Neural cell (in vitro differentiated cells): ENCODE data around the gene BTBD17. TPM values are rescaled to one million over a fixed set of nuclear protein-coding genes. Genes with fewer than 3 reads are reported as not detected.

ENCODE experiments used
- H2AFZ ChIP-seq: fragments of 200-600, 300-800 bp; sonication (generic), shearing (Covaris generic); 2 replicates; pipeline ENCODE4 v1.6.0; 2014; ENCODE audit warnings: low read depth, mild to moderate bottlenecking, antibody characterized with exemption, low read length, moderate library complexity
- H3F3A ChIP-seq: fragments of 200-600 bp; shearing (Covaris generic); 2 replicates; pipeline ENCODE4 v1.6.1; 2016; ENCODE audit warnings: mild to moderate bottlenecking, moderate library complexity, mixed read lengths, antibody characterized with exemption, low read length; ENCODE audit not compliant: insufficient read depth, poor library complexity, severe bottlenecking
- H3K27ac ChIP-seq: fragments of 200-600, 300-800 bp; sonication (generic), shearing (Covaris generic); 2 replicates; pipeline ENCODE4 v1.5.1; 2014; ENCODE audit warnings: mild to moderate bottlenecking, low read length, moderate library complexity
- H3K27me3 ChIP-seq: fragments of 300-800, 200-600 bp; sonication (generic), shearing (Covaris generic); 2 replicates; pipeline ENCODE4 v1.6.0; 2014; ENCODE audit warnings: mild to moderate bottlenecking, low read depth, low read length, moderate library complexity; ENCODE audit not compliant: insufficient read depth
- H3K36me3 ChIP-seq: fragments of 300-800, 200-600 bp; sonication (generic), shearing (Covaris generic); 2 replicates; pipeline ENCODE4 v1.5.1; 2014; ENCODE audit warnings: mild to moderate bottlenecking, antibody characterized with exemption, low read length, moderate library complexity; ENCODE audit not compliant: insufficient read depth
- H3K4me2 ChIP-seq: fragments of 300-800, 200-600 bp; sonication (generic), shearing (Covaris generic); 2 replicates; pipeline ENCODE4 v1.6.0; 2014; ENCODE audit warnings: mild to moderate bottlenecking, low read length
- H3K4me3 ChIP-seq: fragments of 300-800, 200-600 bp; sonication (generic), shearing (Covaris generic); 2 replicates; pipeline ENCODE4 v1.5.1; 2014; ENCODE audit warnings: mild to moderate bottlenecking, low read length, moderate library complexity
- H3K79me2 ChIP-seq: fragments of 200-600 bp; shearing (Covaris generic); replicated peaks from 2 replicates; pipeline ENCODE4 v1.6.0; 2014; ENCODE audit warnings: mild to moderate bottlenecking, low read length, moderate library complexity; ENCODE audit not compliant: insufficient read depth
- H3K9ac ChIP-seq: fragments of 300-800, 200-600 bp; sonication (generic), shearing (Covaris generic); 2 replicates; pipeline ENCODE4 v1.6.1; 2016; ENCODE audit warnings: mild to moderate bottlenecking, low read length, mixed read lengths
- H3K9me2 ChIP-seq: fragments of 200-600 bp; shearing (Covaris generic); 2 replicates; pipeline ENCODE4 v1.6.1; 2016; ENCODE audit warnings: mild to moderate bottlenecking, low read length, mixed read lengths; ENCODE audit not compliant: insufficient read depth
- H3K9me3 ChIP-seq: fragments of 200-600, 300-800 bp; sonication (generic), shearing (Covaris generic); 2 replicates; pipeline ENCODE4 v1.6.1; 2016; ENCODE audit warnings: mild to moderate bottlenecking, mixed run types, low read length, moderate library complexity, mixed read lengths
- H4K20me1 ChIP-seq: fragments of 200-600 bp; shearing (Covaris generic); 2 replicates; pipeline ENCODE4 v1.6.1; 2016; ENCODE audit warnings: mild to moderate bottlenecking, mixed run types; ENCODE audit not compliant: insufficient read depth
- CTCF ChIP-seq: fragments of 450-650 bp; IDR thresholded peaks from 2 replicates; pipeline ENCODE4 v1.5.1; 2014; ENCODE audit warnings: antibody characterized with exemption, mild to moderate bottlenecking, moderate library complexity; ENCODE audit not compliant: poor library complexity, severe bottlenecking
- EP300 ChIP-seq: fragments of 450-650 bp; conservative IDR thresholded peaks from 2 replicates; pipeline ENCODE4 v1.6.1; 2014; ENCODE audit warnings: antibody characterized with exemption, mild to moderate bottlenecking, moderate library complexity; ENCODE audit not compliant: poor library complexity, severe bottlenecking
- EZH2 ChIP-seq: fragments of 200-600, 300-800 bp; shearing (Covaris generic), sonication (generic); IDR thresholded peaks from 2 replicates; pipeline ENCODE4 v1.6.1; 2014; ENCODE audit warnings: antibody characterized with exemption, low read length, borderline replicate concordance, mild to moderate bottlenecking; ENCODE audit not compliant: insufficient read depth, poor library complexity, severe bottlenecking
- MXI1 ChIP-seq: fragments of 450-650 bp; conservative IDR thresholded peaks from 2 replicates; pipeline ENCODE4 v1.6.1; 2014; ENCODE audit warnings: antibody characterized with exemption, mild to moderate bottlenecking; ENCODE audit not compliant: poor library complexity, severe bottlenecking
- POLR2AphosphoS5 ChIP-seq: IDR thresholded peaks from 2 replicates; pipeline ENCODE4 v1.6.1; 2012
- RAD21 ChIP-seq: fragments of 450-650 bp; conservative IDR thresholded peaks from 2 replicates; pipeline ENCODE4 v1.6.1; 2014; ENCODE audit warnings: antibody characterized with exemption, mild to moderate bottlenecking, moderate library complexity
- SMC3 ChIP-seq: fragments of 450-650 bp; conservative IDR thresholded peaks from 2 replicates; pipeline ENCODE4 v1.6.1; 2014; ENCODE audit warnings: antibody characterized with exemption, mild to moderate bottlenecking, moderate library complexity; ENCODE audit not compliant: poor library complexity
- TAF1 ChIP-seq: IDR thresholded peaks from 2 replicates; pipeline ENCODE4 v1.6.1; 2012; ENCODE audit warnings: low read depth
- polyA plus RNA-seq: library from polyadenylated mRNA; depleted of rRNA; stranded (reverse); fragments of >200 nt; gene quantifications from 2 replicates; pipeline ENCODE4 v1.2.3, GENCODE V29; 2014
- TF ChIP-seq, protein P1 (sequence below): IDR thresholded peaks from 2 replicates; pipeline ENCODE4 v1.6.1; 2012; ENCODE audit warnings: borderline replicate concordance

The BTBD17 gene
- polyA plus RNA-seq, 1 donor from 2014 or later, result 5.3 TPM

DNA sequence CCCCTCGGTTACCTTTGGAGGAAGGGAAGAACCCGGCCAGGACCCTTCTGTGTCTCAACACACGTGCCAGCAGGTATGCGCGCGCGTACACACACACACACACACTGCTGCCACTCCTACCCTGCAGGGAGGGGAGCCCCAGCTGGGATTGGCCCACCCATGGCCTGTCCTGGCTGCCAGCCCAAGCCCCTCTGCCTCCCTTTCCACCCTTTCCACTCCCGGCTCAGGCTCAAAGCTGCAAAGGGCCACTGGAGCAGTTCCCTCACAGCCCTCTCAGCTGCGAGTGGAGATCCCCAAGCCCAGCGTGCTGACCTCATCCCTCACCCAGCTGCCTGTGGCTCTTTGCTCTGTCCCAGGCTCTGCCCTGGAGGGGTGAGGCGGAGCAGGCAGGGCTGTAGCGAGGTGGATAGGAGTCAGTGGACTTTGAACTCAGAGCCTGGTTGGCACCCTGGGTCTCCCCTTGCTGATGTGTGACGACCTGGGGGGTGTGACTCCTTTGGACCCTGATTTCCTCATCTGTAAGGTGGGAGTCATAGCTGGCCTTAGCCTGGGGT, 21.1 kb downstream of the BTBD17 start:
- no peak overlapping the region for H3K4me3 ChIP-seq

DNA sequence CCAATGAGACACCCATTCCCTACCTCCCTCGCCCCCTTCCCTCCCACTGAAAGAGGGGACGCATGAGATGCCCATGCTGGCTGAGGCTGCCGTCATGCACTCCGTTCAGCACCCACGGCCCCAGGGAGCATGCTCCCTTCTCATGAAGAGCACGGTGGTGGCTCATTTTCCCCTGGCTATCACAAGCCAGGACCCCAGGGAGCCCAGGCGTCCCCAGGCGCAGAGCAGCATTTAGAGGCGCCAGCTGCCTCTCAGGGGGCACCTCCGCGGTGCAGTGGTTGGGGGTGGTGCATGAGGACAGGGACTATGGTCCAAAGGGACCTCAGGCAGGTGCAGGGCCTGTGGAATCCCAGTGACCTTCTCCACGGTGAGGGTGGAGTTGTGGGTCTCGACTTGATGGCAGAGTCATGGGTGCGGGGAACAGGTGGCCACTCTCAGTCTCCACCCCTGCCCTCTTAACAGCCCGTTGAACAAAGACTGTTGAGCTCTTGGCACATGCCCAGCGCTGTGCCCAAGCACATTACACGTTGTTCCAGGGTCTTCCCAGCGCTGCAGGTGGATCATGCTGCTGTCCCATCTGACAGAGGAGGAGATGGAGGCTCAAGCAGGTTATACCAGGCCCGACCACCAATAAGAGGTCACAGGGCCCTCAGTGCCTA, 22.0 kb downstream of the BTBD17 start:
- H3K9me2 ChIP-seq, result no peaks in the 10 kb centered on the region
- H3K4me2 ChIP-seq, result no peak overlapping the region
- H3K9me3 ChIP-seq, result no peaks in the 10 kb centered on the region
- no peaks in the 10 kb centered on the region for H3K27me3 ChIP-seq
- no peak overlapping the region for H3K9ac ChIP-seq
- H3F3A ChIP-seq, result no peaks in the 10 kb centered on the region
- H3K27ac ChIP-seq, result no peak overlapping the region
- no peaks in the 10 kb centered on the region for H3K79me2 ChIP-seq
- no peak overlapping the region for H3K4me3 ChIP-seq
- no peak overlapping the region for H2AFZ ChIP-seq
- no peaks in the 10 kb centered on the region for H3K36me3 ChIP-seq
- no peaks in the 10 kb centered on the region for H4K20me1 ChIP-seq
- TF ChIP-seq, protein P1, sequence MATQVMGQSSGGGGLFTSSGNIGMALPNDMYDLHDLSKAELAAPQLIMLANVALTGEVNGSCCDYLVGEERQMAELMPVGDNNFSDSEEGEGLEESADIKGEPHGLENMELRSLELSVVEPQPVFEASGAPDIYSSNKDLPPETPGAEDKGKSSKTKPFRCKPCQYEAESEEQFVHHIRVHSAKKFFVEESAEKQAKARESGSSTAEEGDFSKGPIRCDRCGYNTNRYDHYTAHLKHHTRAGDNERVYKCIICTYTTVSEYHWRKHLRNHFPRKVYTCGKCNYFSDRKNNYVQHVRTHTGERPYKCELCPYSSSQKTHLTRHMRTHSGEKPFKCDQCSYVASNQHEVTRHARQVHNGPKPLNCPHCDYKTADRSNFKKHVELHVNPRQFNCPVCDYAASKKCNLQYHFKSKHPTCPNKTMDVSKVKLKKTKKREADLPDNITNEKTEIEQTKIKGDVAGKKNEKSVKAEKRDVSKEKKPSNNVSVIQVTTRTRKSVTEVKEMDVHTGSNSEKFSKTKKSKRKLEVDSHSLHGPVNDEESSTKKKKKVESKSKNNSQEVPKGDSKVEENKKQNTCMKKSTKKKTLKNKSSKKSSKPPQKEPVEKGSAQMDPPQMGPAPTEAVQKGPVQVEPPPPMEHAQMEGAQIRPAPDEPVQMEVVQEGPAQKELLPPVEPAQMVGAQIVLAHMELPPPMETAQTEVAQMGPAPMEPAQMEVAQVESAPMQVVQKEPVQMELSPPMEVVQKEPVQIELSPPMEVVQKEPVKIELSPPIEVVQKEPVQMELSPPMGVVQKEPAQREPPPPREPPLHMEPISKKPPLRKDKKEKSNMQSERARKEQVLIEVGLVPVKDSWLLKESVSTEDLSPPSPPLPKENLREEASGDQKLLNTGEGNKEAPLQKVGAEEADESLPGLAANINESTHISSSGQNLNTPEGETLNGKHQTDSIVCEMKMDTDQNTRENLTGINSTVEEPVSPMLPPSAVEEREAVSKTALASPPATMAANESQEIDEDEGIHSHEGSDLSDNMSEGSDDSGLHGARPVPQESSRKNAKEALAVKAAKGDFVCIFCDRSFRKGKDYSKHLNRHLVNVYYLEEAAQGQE, result no peak
- TF ChIP-seq SMC3 (no peak), EZH2 (no peak), CTCF (no peak), POLR2AphosphoS5 (no peak), EP300 (no peak), TAF1 (no peak)

More for the DNA sequence above, 21.1 kb downstream of the BTBD17 start:
- H3K27me3 ChIP-seq, result no peaks in the 10 kb centered on the region
- TF ChIP-seq RAD21, result no peak
- TF ChIP-seq SMC3, result no peak
- TF ChIP-seq CTCF, result no peak
- no peak for TF ChIP-seq EP300
- TF ChIP-seq TAF1, result no peak
- no peak for TF ChIP-seq POLR2AphosphoS5
- no peak for TF ChIP-seq EZH2
- TF ChIP-seq, protein P1, result no peak
- TF ChIP-seq MXI1, result no peak
- no peaks in the 10 kb centered on the region for H3K36me3 ChIP-seq
- no peaks in the 10 kb centered on the region for H3K9me3 ChIP-seq
- no peaks in the 10 kb centered on the region for H3F3A ChIP-seq
- H2AFZ ChIP-seq, result no peak overlapping the region
- H4K20me1 ChIP-seq, result no peaks in the 10 kb centered on the region
- no peaks in the 10 kb centered on the region for H3K9me2 ChIP-seq
- H3K27ac ChIP-seq, result no peak overlapping the region
- no peaks in the 10 kb centered on the region for H3K79me2 ChIP-seq
- H3K4me2 ChIP-seq, result no peak overlapping the region
- H3K9ac ChIP-seq, result no peak overlapping the region
